Activated CD8-positive, alpha-beta T cell treated with anti-CD3 and anti-CD28 coated beads, Interleukin-2, amount 10 ng/mL, durations not matched to agents 7 days and 5 days (primary cell): ENCODE measurements around the gene SLC10A1. TPM values are rescaled to one million over a fixed set of nuclear protein-coding genes. Genes with fewer than 3 reads are reported as not detected.
A peak's percentile ranks its signal among the peaks of the same experiment; 100 is the strongest.

Experiments
- ATAC-seq: fragments of 150-1000 bp; cut with Tn5 transposase; one replicate; pipeline ENCODE4 v1.10.0; 2021; ENCODE audit warnings: moderate library complexity
- CTCF ChIA-PET: fragments of 350-600 bp; sonication (Branson Sonifier 250); formaldehyde crosslinking; loops from one replicate; lab custom pipeline; 2021; ENCODE audit warnings: antibody characterized with exemption; lab: Charles Lee
- POLR2A ChIA-PET: fragments of 350-600 bp; sonication (Branson Sonifier 250); formaldehyde crosslinking; loops from one replicate; lab custom pipeline; 2021; ENCODE audit warnings: antibody characterized with exemption; lab: Charles Lee
- DNase-seq: peaks from one replicate; pipeline ENCODE4 v3.0.0-alpha.2; 2020
- H3K27ac Mint-ChIP-seq: one replicate; pipeline ENCODE4 v1.8.0; 2021; ENCODE audit warnings: mild to moderate bottlenecking, mixed read lengths
- H3K27me3 Mint-ChIP-seq: one replicate; pipeline ENCODE4 v1.8.0; 2021; ENCODE audit warnings: low read depth, mixed read lengths
- H3K36me3 Mint-ChIP-seq: one replicate; pipeline ENCODE4 v1.8.0; 2021; ENCODE audit warnings: low read depth, mixed read lengths
- H3K4me1 Mint-ChIP-seq: one replicate; pipeline ENCODE4 v1.8.0; 2021; ENCODE audit warnings: low read depth, mixed read lengths
- H3K4me3 Mint-ChIP-seq: one replicate; pipeline ENCODE4 v1.8.0; 2021; ENCODE audit warnings: mild to moderate bottlenecking, mixed read lengths
- H3K9me3 Mint-ChIP-seq: one replicate; pipeline ENCODE4 v1.8.0; 2022; ENCODE audit warnings: mixed read lengths; ENCODE audit not compliant: insufficient read depth
- total RNA-seq, 2 experiments: library from RNA; stranded (reverse); gene quantifications; one replicate each; pipeline ENCODE4 v1.2.3, GENCODE V29; 2021

SLC10A1 gene
- total RNA-seq, 2 experiments from 2014 or later, result not detected

DNA sequence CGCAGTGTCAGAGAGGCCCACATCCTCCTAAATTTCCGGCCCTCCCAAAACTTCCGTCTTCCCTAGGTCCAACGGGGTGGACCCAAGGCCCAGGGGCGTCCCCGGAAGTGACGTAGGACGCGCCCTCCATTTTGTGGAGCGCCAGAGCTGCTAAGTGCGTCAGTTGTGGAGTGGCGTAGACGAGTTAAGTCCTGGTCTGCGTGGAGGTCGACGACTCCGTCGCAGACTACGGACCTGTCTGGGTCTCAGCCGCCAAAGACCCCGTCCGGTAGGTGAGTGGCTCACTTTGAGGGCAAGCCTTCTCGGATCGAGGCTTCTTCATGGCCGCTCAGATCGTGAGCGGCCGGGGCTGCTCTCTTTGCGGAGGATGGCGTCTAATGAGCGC is 30.1 kb downstream of the SLC10A1 start, which contains the start of gene SRSF5:
TSS of gene SRSF5 (plus strand) at position 159 of the 385 bp plus-strand sequence. CDS start 1,015 bp downstream, outside the sequence.
- H3K36me3 Mint-ChIP-seq, result peaks cover 56% of the 10 kb centered on the region
- H3K27ac Mint-ChIP-seq, result peak within 1 kb of the TSS; percentile 100
- peaks cover 60% of the 10 kb centered on the region for H3K4me1 Mint-ChIP-seq
- H3K4me3 Mint-ChIP-seq, result peak within 1 kb of the TSS; percentile 98
- ATAC-seq, result peak; percentile 82
- no peaks in the 10 kb centered on the region for H3K27me3 Mint-ChIP-seq
- ChIA-PET POLR2A (interaction anchor here (0.7 to 3.3 kb wide), 32 partner anchors 9 to 1042 kb away, joined by 3 to 27 read pairs (median 4); partner anchors contain the start of genes ERH, MAP3K9, SLC39A9 and SUSD6), CTCF (interaction anchor here (0.9 to 1.8 kb wide), 8 partner anchors 9 to 192 kb away, joined by 3 to 9 read pairs (median 4); partner anchors contain the start of genes CCDC177 and SUSD6)
- peaks cover 12% of the 10 kb centered on the region for H3K9me3 Mint-ChIP-seq
- DNase-seq, result peak; percentile 96

GRCh38 chr14:69763761-69764510 is 33.1 kb downstream of the SLC10A1 start:
- POLR2A ChIA-PET, result interaction anchor here (0.6 kb wide), 1 partner anchor 19 kb away, joined by 3 read pairs; no protein-coding TSS in a partner anchor
- no peak overlapping the region for H3K4me3 Mint-ChIP-seq
- H3K27ac Mint-ChIP-seq, result peak overlapping the region; percentile 49
- CTCF ChIA-PET, result no interaction called here
- DNase-seq, result no peak
- no peaks in the 10 kb centered on the region for H3K27me3 Mint-ChIP-seq
- ATAC-seq, result no peak
- peaks cover 12% of the 10 kb centered on the region for H3K9me3 Mint-ChIP-seq
- peaks cover 30% of the 10 kb centered on the region for H3K36me3 Mint-ChIP-seq
- peaks cover 39% of the 10 kb centered on the region for H3K4me1 Mint-ChIP-seq

DNA sequence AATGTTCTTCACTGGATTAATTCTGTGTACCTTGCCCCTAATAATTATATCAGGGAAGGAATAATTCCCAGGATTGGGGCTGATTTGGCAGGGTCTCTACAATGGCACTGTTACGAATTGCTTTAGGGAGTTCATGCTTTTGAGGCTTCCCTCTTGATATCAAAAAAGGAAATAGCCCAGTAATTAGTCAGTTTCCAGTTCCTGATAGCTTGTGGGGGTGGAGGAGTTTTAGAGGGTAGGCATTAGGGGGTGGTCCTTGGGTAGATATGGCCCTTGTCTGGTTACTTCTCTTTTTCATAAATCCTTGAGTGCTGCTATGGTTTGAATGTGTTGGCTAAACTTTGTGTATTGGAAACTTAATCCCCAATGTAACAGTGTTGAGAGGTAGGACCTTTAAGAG is 36.2 kb downstream of the SLC10A1 start:
- Mint-ChIP-seq H3K27ac (no peak overlapping the region), H3K27me3 (no peaks in the 10 kb centered on the region), H3K4me1 (peaks cover 20% of the 10 kb centered on the region), H3K4me3 (no peak overlapping the region), H3K36me3 (peaks cover 5% of the 10 kb centered on the region), H3K9me3 (peaks cover 11% of the 10 kb centered on the region)
- no peak for ATAC-seq
- CTCF ChIA-PET, result interaction anchor here (1.4 kb wide), 1 partner anchor 33 kb away, joined by 4 read pairs; no protein-coding TSS in a partner anchor
- POLR2A ChIA-PET, result no interaction called here
- DNase-seq, result no peak

- ChIA-PET POLR2A (interaction anchor here (6.4 kb wide), 1 partner anchor 11 kb away, joined by 27 read pairs; the partner anchor contains the start of gene SRSF5), CTCF (interaction anchor here (2.7 kb wide), 1 partner anchor 10 kb away, joined by 8 read pairs; the partner anchor contains the start of gene SRSF5)
- ATAC-seq, result no peak
- Mint-ChIP-seq H3K27ac (no peak overlapping the region), H3K27me3 (no peaks in the 10 kb centered on the region), H3K4me1 (peaks cover 15% of the 10 kb centered on the region), H3K4me3 (no peak overlapping the region), H3K36me3 (no peaks in the 10 kb centered on the region), H3K9me3 (no peaks in the 10 kb centered on the region)
- DNase-seq, result no peak
Measured at GRCh38 chr14:69756298-69756697, 40.7 kb downstream of the SLC10A1 start.

- peaks cover 15% of the 10 kb centered on the region for H3K4me1 Mint-ChIP-seq
- no peak for ATAC-seq
- POLR2A ChIA-PET, result interaction anchor here (6.4 kb wide), 1 partner anchor 11 kb away, joined by 27 read pairs; the partner anchor contains the start of gene SRSF5
- DNase-seq, result no peak
- CTCF ChIA-PET, result interaction anchor here (2.7 kb wide), 1 partner anchor 11 kb away, joined by 8 read pairs; the partner anchor contains the start of gene SRSF5
- H3K27ac Mint-ChIP-seq, result peak overlapping the region; percentile 69
- no peaks in the 10 kb centered on the region for H3K9me3 Mint-ChIP-seq
- no peaks in the 10 kb centered on the region for H3K36me3 Mint-ChIP-seq
- no peak overlapping the region for H3K4me3 Mint-ChIP-seq
- H3K27me3 Mint-ChIP-seq, result no peaks in the 10 kb centered on the region
Measured at GRCh38 chr14:69755784-69756183, 41.3 kb downstream of the SLC10A1 start.

DNA sequence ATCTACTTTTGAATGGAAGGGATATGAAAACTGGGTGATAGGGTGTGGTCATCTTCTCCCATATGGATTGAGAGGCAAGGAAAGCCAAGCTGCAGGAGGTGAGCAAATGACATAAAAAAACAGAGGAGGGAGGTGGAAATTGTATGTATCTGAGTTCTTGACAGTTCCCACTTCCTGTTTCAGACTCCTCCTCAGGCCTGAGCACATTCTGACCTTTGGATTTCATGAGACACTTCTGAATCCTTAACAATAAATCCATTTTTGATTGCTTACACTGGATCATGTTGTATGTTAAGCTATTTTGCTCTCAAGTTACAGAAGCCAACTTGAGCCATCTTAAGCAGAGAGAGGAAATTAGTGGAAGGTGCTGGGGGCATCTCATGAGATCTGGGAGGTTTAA is 41.7 kb downstream of the SLC10A1 start:
- peaks cover 15% of the 10 kb centered on the region for H3K4me1 Mint-ChIP-seq
- DNase-seq (no peak), ATAC-seq (no peak)
- no peaks in the 10 kb centered on the region for H3K36me3 Mint-ChIP-seq
- ChIA-PET CTCF (interaction anchor here (2.7 kb wide), 1 partner anchor 11 kb away, joined by 8 read pairs; the partner anchor contains the start of gene SRSF5), POLR2A (interaction anchor here (6.4 kb wide), 1 partner anchor 12 kb away, joined by 27 read pairs; the partner anchor contains the start of gene SRSF5)
- no peaks in the 10 kb centered on the region for H3K27me3 Mint-ChIP-seq
- H3K27ac Mint-ChIP-seq, result peak overlapping the region; percentile 69
- no peaks in the 10 kb centered on the region for H3K9me3 Mint-ChIP-seq
- no peak overlapping the region for H3K4me3 Mint-ChIP-seq

DNA sequence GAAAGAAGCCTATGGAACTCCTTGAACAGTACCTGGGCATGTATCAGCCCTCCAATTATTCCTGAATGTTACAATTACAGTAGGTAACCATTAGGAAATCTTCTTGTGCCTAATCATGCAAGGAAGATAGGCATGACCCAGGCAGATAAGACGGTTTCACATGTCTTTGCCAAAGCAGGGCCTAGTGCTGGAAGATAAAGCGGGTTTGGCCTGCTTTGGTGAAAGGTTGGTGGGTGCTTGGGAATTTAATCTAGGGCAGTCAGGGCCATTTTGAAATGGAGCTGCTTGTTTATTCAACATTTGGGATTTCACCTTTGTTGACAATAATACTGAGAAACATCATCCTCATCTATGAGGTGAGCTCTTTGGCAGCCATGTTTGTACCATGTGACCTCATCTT is 42.6 kb downstream of the SLC10A1 start:
- ChIA-PET CTCF (interaction anchor here (2.7 kb wide), 1 partner anchor 12 kb away, joined by 8 read pairs; the partner anchor contains the start of gene SRSF5), POLR2A (interaction anchor here (6.4 kb wide), 1 partner anchor 12 kb away, joined by 27 read pairs; the partner anchor contains the start of gene SRSF5)
- DNase-seq, result no peak
- no peak overlapping the region for H3K4me3 Mint-ChIP-seq
- no peaks in the 10 kb centered on the region for H3K27me3 Mint-ChIP-seq
- no peaks in the 10 kb centered on the region for H3K9me3 Mint-ChIP-seq
- ATAC-seq, result no peak
- H3K4me1 Mint-ChIP-seq, result peaks cover 15% of the 10 kb centered on the region
- H3K27ac Mint-ChIP-seq, result no peak overlapping the region
- H3K36me3 Mint-ChIP-seq, result no peaks in the 10 kb centered on the region

- Mint-ChIP-seq H3K36me3 (no peaks in the 10 kb centered on the region), H3K27ac (no peak overlapping the region), H3K4me1 (peaks cover 15% of the 10 kb centered on the region), H3K4me3 (no peak overlapping the region), H3K27me3 (no peaks in the 10 kb centered on the region), H3K9me3 (no peaks in the 10 kb centered on the region)
- ChIA-PET POLR2A (interaction anchor here (6.4 kb wide), 1 partner anchor 13 kb away, joined by 27 read pairs; the partner anchor contains the start of gene SRSF5), CTCF (no interaction called here)
- DNase-seq (no peak), ATAC-seq (no peak)
Measured at GRCh38 chr14:69753860-69754259, 43.2 kb downstream of the SLC10A1 start.

DNA sequence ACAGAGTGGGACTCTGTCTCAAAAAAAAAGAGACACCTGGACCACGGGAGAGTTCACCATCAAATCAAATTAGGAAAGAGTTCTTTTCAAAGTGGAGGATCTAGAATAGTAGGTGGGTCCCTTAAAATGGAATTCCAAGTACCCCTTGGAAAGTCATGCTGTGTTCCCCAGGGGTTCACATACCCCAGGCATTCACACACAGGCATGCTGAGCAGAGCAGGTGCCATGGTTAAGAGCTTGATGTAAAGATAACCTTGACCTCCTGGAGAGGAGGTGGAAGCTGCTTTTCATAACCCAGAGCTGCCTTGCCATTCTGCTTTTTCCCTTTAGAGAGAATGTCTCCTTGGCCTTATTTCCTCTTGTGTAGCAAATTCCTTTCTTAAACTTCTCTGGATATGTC is 44.3 kb downstream of the SLC10A1 start:
- ATAC-seq, result no peak
- Mint-ChIP-seq H3K36me3 (no peaks in the 10 kb centered on the region), H3K27me3 (no peaks in the 10 kb centered on the region), H3K9me3 (no peaks in the 10 kb centered on the region), H3K27ac (no peak overlapping the region), H3K4me1 (peaks cover 15% of the 10 kb centered on the region), H3K4me3 (no peak overlapping the region)
- CTCF ChIA-PET, result no interaction called here
- POLR2A ChIA-PET, result interaction anchor here (0.6 to 0.8 kb wide), 2 partner anchors 9 to 14 kb away, joined by 3 read pairs; partner anchors contain the start of gene SRSF5
- no peak for DNase-seq

- no peak overlapping the region for H3K4me3 Mint-ChIP-seq
- ATAC-seq (no peak), DNase-seq (no peak)
- no peaks in the 10 kb centered on the region for H3K27me3 Mint-ChIP-seq
- H3K9me3 Mint-ChIP-seq, result no peaks in the 10 kb centered on the region
- no peak overlapping the region for H3K27ac Mint-ChIP-seq
- no peaks in the 10 kb centered on the region for H3K36me3 Mint-ChIP-seq
- CTCF ChIA-PET, result interaction anchor here (1.2 kb wide), 1 partner anchor 166 kb away, joined by 3 read pairs; no protein-coding TSS in a partner anchor
- peaks cover 17% of the 10 kb centered on the region for H3K4me1 Mint-ChIP-seq
- POLR2A ChIA-PET, result interaction anchor here (0.6 kb wide), 1 partner anchor 17 kb away, joined by 3 read pairs; the partner anchor contains the start of gene SRSF5
Measured at GRCh38 chr14:69750495-69750894, 46.5 kb downstream of the SLC10A1 start.

DNA sequence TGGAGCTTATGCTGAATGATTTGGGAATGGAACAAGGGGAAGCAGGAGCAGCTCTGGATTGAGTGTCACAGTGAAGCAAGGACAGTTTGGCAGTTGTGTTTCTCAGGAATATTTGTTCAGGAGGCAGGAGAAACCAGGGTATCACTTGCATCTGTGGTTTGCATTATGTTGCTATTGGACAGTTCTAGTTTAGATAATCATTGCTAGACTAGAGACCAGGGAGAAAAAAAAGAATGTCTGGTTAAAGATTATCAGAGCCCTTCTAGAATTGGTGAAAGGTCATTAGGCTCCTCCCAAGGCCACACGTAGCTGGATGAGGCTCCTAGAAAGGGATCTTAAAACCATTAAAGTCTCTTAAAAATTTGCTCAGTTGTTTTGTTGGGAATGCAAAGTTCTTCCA is 47.1 kb downstream of the SLC10A1 start:
- ChIA-PET CTCF (interaction anchor here (1.2 kb wide), 1 partner anchor 165 kb away, joined by 3 read pairs; no protein-coding TSS in a partner anchor), POLR2A (interaction anchor here (0.6 kb wide), 1 partner anchor 17 kb away, joined by 3 read pairs; the partner anchor contains the start of gene SRSF5)
- H3K4me1 Mint-ChIP-seq, result peaks cover 12% of the 10 kb centered on the region
- DNase-seq, result no peak
- ATAC-seq, result no peak
- H3K27ac Mint-ChIP-seq, result no peak overlapping the region
- H3K4me3 Mint-ChIP-seq, result no peak overlapping the region
- H3K27me3 Mint-ChIP-seq, result no peaks in the 10 kb centered on the region
- H3K9me3 Mint-ChIP-seq, result no peaks in the 10 kb centered on the region
- no peaks in the 10 kb centered on the region for H3K36me3 Mint-ChIP-seq
